ENCODE results near the gene RNF225.
"Not testable (repeated sequence)": the region's sequence is repeated elsewhere in the genome, so short reads cannot be mapped to it uniquely, and the experiment has no call there.

Gene RNF225

GRCh38 chr19:58408152-58409009 lies 12.9 kb downstream of the RNF225 start, which contains the start of gene ZNF584:
TSS of gene ZNF584 (plus strand) at chr19:58408649. CDS start at chr19:58409148, 499 bp downstream.
- DNase-seq (ENCODE audit: low read depth) = peak; percentile 94

GRCh38 chr19:58409010-58409790 lies 13.7 kb downstream of the RNF225 start:
- DNase-seq (ENCODE audit: low read depth) = peak; percentile 47

GRCh38 chr19:58416604-58417003 lies 21.1 kb downstream of the RNF225 start:
- no peak for DNase-seq (ENCODE audit: low read depth)

- DNase-seq (ENCODE audit: low read depth) = no peak
Measured at GRCh38 chr19:58417071-58417470, 21.6 kb downstream of the RNF225 start.

- no peak for DNase-seq (ENCODE audit: low read depth)
Measured at GRCh38 chr19:58428617-58429016, 33.2 kb downstream of the RNF225 start.

- DNase-seq (ENCODE audit: low read depth) = no peak
Measured at GRCh38 chr19:58429745-58430144, 34.3 kb downstream of the RNF225 start.

GRCh38 chr19:58434217-58434616 lies 38.8 kb downstream of the RNF225 start:
- DNase-seq (ENCODE audit: low read depth) = no peak

- DNase-seq (ENCODE audit: low read depth) = peak; percentile 100
Measured at GRCh38 chr19:58439576-58440554, 44.4 kb downstream of the RNF225 start, which contains the start of gene ZNF132. TSS of gene ZNF132 (minus strand) at chr19:58440153. CDS start at chr19:58439821, 332 bp downstream.

GRCh38 chr19:58440556-58440955 lies 45.1 kb downstream of the RNF225 start:
- DNase-seq (ENCODE audit: low read depth) = no peak

- not testable (repeated sequence) for DNase-seq (ENCODE audit: low read depth)
Measured at GRCh38 chr19:58442986-58443385, 47.5 kb downstream of the RNF225 start.

Measured in EH (cell line).